Keratinocyte (primary cell): ENCODE data around the gene MYLK4. TPM values are rescaled to one million over a fixed set of nuclear protein-coding genes. Genes with fewer than 3 reads are reported as not detected.
A peak's percentile ranks its signal among the peaks of the same experiment; 100 is the strongest.

ENCODE experiments used
- DNase-seq: peaks from one replicate; pipeline ENCODE4 v3.0.0-alpha.2; 2011; ENCODE audit warnings: low read depth, missing footprints, low spot score
- FAIRE-seq: peaks from 2 replicates; lab custom pipeline; 2011; peaks lifted over from hg19 to GRCh38; lab: Jason Lieb, UNC
- H2AFZ ChIP-seq: 2 replicates; pipeline ENCODE4 v1.6.0; 2012; ENCODE audit warnings: low read length, control low read depth, inconsistent platforms; ENCODE audit not compliant: control insufficient read depth
- H3K27ac ChIP-seq: 2 replicates; pipeline ENCODE4 v1.5.1; 2011; ENCODE audit warnings: low read length; ENCODE audit not compliant: control insufficient read depth, insufficient read depth
- H3K27me3 ChIP-seq: 3 replicates; pipeline ENCODE4 v1.6.0; 2011; ENCODE audit warnings: low read length; ENCODE audit not compliant: control insufficient read depth, insufficient read depth; ENCODE audit errors: extremely low read depth
- H3K36me3 ChIP-seq, 2 experiments: 2 replicates in 1 of 2; 3 replicates in 1 of 2; pipeline ENCODE4 v1.5.1; 2011; ENCODE audit warnings: low read length in 2 of 2, mild to moderate bottlenecking in 1 of 2; ENCODE audit not compliant: control insufficient read depth in 2 of 2, insufficient read depth in 2 of 2; ENCODE audit errors: extremely low read depth in 1 of 2
- H3K4me1 ChIP-seq: 3 replicates; pipeline ENCODE4 v1.5.1; 2011; ENCODE audit warnings: low read length; ENCODE audit not compliant: control insufficient read depth, insufficient read depth; ENCODE audit errors: extremely low read depth
- H3K4me2 ChIP-seq: 3 replicates; pipeline ENCODE4 v1.6.0; 2011; ENCODE audit warnings: low read depth, low read length; ENCODE audit not compliant: control insufficient read depth, insufficient read depth; ENCODE audit errors: extremely low read depth
- H3K4me3 ChIP-seq, 3 experiments: fragments of 200-600 bp in 1 of 3; sonication (generic) in 1 of 3; 2 replicates in 2 of 3; 3 replicates in 1 of 3; pipeline ENCODE4 v1.5.1; 2011 to 2016; ENCODE audit warnings: low read length in 3 of 3, mild to moderate bottlenecking in 3 of 3, control low read depth in 2 of 3, inconsistent platforms in 1 of 3, low read depth in 1 of 3, mixed read lengths in 1 of 3, mixed run types in 1 of 3, moderate library complexity in 1 of 3; ENCODE audit not compliant: control insufficient read depth in 2 of 3, insufficient read depth in 2 of 3; ENCODE audit errors: extremely low read depth in 1 of 3
- H3K79me2 ChIP-seq: 2 replicates; pipeline ENCODE4 v1.6.0; 2012; ENCODE audit warnings: low read length; ENCODE audit not compliant: control insufficient read depth, insufficient read depth
- H3K9ac ChIP-seq: 3 replicates; pipeline ENCODE4 v1.6.0; 2011; ENCODE audit warnings: low read length; ENCODE audit not compliant: control insufficient read depth, insufficient read depth; ENCODE audit errors: extremely low read depth
- H3K9me1 ChIP-seq: 3 replicates; pipeline ENCODE4 v1.6.0; 2011; ENCODE audit warnings: low read length; ENCODE audit not compliant: control insufficient read depth, insufficient read depth; ENCODE audit errors: extremely low read depth
- H3K9me3 ChIP-seq: 2 replicates; pipeline ENCODE4 v1.5.1; 2012; ENCODE audit warnings: low read depth, low read length; ENCODE audit not compliant: control insufficient read depth
- H4K20me1 ChIP-seq: 3 replicates; pipeline ENCODE4 v1.6.0; 2011; ENCODE audit warnings: low read length; ENCODE audit not compliant: control insufficient read depth, insufficient read depth; ENCODE audit errors: extremely low read depth
- CTCF ChIP-seq, 3 experiments: IDR thresholded peaks in 1 of 3; conservative IDR thresholded peaks in 1 of 3; optimal IDR thresholded peaks in 1 of 3; 2 replicates in 2 of 3; 3 replicates in 1 of 3; pipeline versions ENCODE3 to v1.5.1; 2011; ENCODE audit warnings: low read length in 3 of 3, mild to moderate bottlenecking in 3 of 3, moderate library complexity in 2 of 3, control low read depth in 1 of 3, inconsistent platforms in 1 of 3; ENCODE audit not compliant: insufficient read depth in 2 of 3; ENCODE audit errors: extremely low read depth in 1 of 3
- EZH2 ChIP-seq: IDR thresholded peaks from one replicate; pipeline ENCODE4 v1.6.1; 2012; ENCODE audit warnings: inconsistent platforms, mild to moderate bottlenecking, low read length, moderate library complexity
- dilution Hi-C: fragments of 300-500 bp; cut with MboI; formaldehyde crosslinking; loops from one replicate; pipeline ENCODE4 v1.7.0; 2020; ENCODE audit warnings: low sequenced_read_pairs; ENCODE audit not compliant: extremely low pct_ligation_motif_present
- polyA plus RNA-seq, 5 experiments: library from polyadenylated mRNA; depleted of rRNA in 3 of 5; stranded (reverse) in 3 of 5; stranded (forward) in 1 of 5; unstranded in 1 of 5; fragments of >200 nt; gene quantifications; 1 replicate in 1 of 5; 2 replicates in 3 of 5; 3 replicates in 1 of 5; pipeline versions ENCODE4 v1.2.1 to v1.2.3, GENCODE V29; 2011 to 2012; ENCODE audit warnings: missing spikeins in 2 of 5, low read depth in 1 of 5, low replicate concordance in 1 of 5

The MYLK4 gene
- polyA plus RNA-seq, 1 donor (not counting 4 experiments of a cell fraction or from before 2014, with no cell fraction given), result 0.31 TPM

GRCh38 chr6:2795162-2795561, 44.4 kb upstream of the MYLK4 start:
- H3K9ac ChIP-seq, result no peak overlapping the region
- no peak overlapping the region for H3K4me3 ChIP-seq
- DNase-seq (no peak), FAIRE-seq (no peak)
- no peaks in the 10 kb centered on the region for H3K9me1 ChIP-seq
- no peaks in the 10 kb centered on the region for H4K20me1 ChIP-seq
- H3K79me2 ChIP-seq, result no peaks in the 10 kb centered on the region
- no peak overlapping the region for H3K27ac ChIP-seq
- H3K9me3 ChIP-seq, result no peaks in the 10 kb centered on the region
- dilution Hi-C loops, result no loop called here
- H3K36me3 ChIP-seq, result no peaks in the 10 kb centered on the region
- H3K4me2 ChIP-seq, result no peak overlapping the region
- TF ChIP-seq CTCF (optimal IDR thresholded peaks at IDR 0.05 in 1 of 3, IDR thresholded peaks at IDR 0.05 in 1 of 3, conservative IDR thresholded peaks at IDR 0.05 in 1 of 3; ENCODE audit: extremely low read depth in 1 of 3, insufficient read depth in 2 of 3, low read length in 3 of 3) (no peak), EZH2 (no peak)
- H2AFZ ChIP-seq, result no peak overlapping the region
- no peaks in the 10 kb centered on the region for H3K27me3 ChIP-seq
- peaks cover 28% of the 10 kb centered on the region for H3K4me1 ChIP-seq

GRCh38 chr6:2794171-2794730, 43.5 kb upstream of the MYLK4 start:
- peak overlapping the region; percentile 97 for H3K27ac ChIP-seq

More at GRCh38 chr6:2794171-2794730, 43.5 kb upstream of the MYLK4 start:
- peaks cover 28% of the 10 kb centered on the region for H3K4me1 ChIP-seq
- FAIRE-seq (peak; percentile 74), DNase-seq (no peak)
- no peaks in the 10 kb centered on the region for H3K9me3 ChIP-seq
- no peaks in the 10 kb centered on the region for H3K79me2 ChIP-seq
- TF ChIP-seq CTCF (optimal IDR thresholded peaks at IDR 0.05 in 1 of 3, IDR thresholded peaks at IDR 0.05 in 1 of 3, conservative IDR thresholded peaks at IDR 0.05 in 1 of 3; ENCODE audit: extremely low read depth in 1 of 3, insufficient read depth in 2 of 3, low read length in 3 of 3) (no peak), EZH2 (no peak)
- no peaks in the 10 kb centered on the region for H3K27me3 ChIP-seq
- no peaks in the 10 kb centered on the region for H3K36me3 ChIP-seq
- H2AFZ ChIP-seq, result no peak overlapping the region
- H3K9me1 ChIP-seq, result no peaks in the 10 kb centered on the region
- H3K4me2 ChIP-seq, result peak overlapping the region; percentile 53
- H3K9ac ChIP-seq, result peak overlapping the region; percentile 77
- H4K20me1 ChIP-seq, result no peaks in the 10 kb centered on the region
- dilution Hi-C loops, result no loop called here
- no peak overlapping the region for H3K4me3 ChIP-seq
